A673 (cell line): ENCODE data around the gene SLC9A8. TPM values are rescaled to one million over a fixed set of nuclear protein-coding genes. Genes with fewer than 3 reads are reported as not detected.

ENCODE experiments used
- BruUV-seq: library from RNA; stranded (reverse); fragments of 400-500 nt; replicated peaks from 2 replicates; lab custom pipeline; 2021; lab: Mats Ljungman, UMichigan
- CTCF ChIA-PET: fragments of 300-600 bp; sonication (Branson Sonifier 250); formaldehyde crosslinking; loops from one replicate; lab custom pipeline; 2022; ENCODE audit warnings: antibody characterized with exemption; lab: Charles Lee
- POLR2A ChIA-PET: fragments of 300-600 bp; sonication (Branson Sonifier 250); formaldehyde crosslinking; loops from one replicate; lab custom pipeline; 2022; ENCODE audit warnings: antibody characterized with exemption; ENCODE audit not compliant: low non-redundant PET; lab: Charles Lee
- DNase-seq: peaks from one replicate; pipeline ENCODE4 v3.0.0-alpha.2; 2015; ENCODE audit warnings: low spot score
- H3K27ac ChIP-seq: fragments of 200-600 bp; sonication (generic); 2 replicates; pipeline ENCODE4 v1.5.1; 2016; ENCODE audit warnings: mixed run types, low read depth, mild to moderate bottlenecking, mixed read lengths, antibody characterized with exemption, low read length; ENCODE audit not compliant: poor library complexity, severe bottlenecking
- H3K27me3 ChIP-seq: fragments of 200-600 bp; sonication (generic); replicated peaks from 2 replicates; pipeline ENCODE4 v1.6.1; 2017; ENCODE audit warnings: mixed run types, low read depth, mild to moderate bottlenecking, mixed read lengths, antibody characterized with exemption, low read length; ENCODE audit not compliant: insufficient read depth, poor library complexity
- H3K36me3 ChIP-seq: fragments of 200-600 bp; sonication (generic); 2 replicates; pipeline ENCODE4 v1.6.1; 2016; ENCODE audit warnings: mixed run types, mild to moderate bottlenecking, mixed read lengths, antibody characterized with exemption, low read length; ENCODE audit not compliant: insufficient read depth, poor library complexity, severe bottlenecking
- H3K4me1 ChIP-seq: fragments of 200-600 bp; sonication (generic); 2 replicates; pipeline ENCODE4 v1.6.1; 2017; ENCODE audit warnings: mixed run types, mild to moderate bottlenecking, mixed read lengths, antibody characterized with exemption, low read length; ENCODE audit not compliant: insufficient read depth, poor library complexity, severe bottlenecking
- H3K4me3 ChIP-seq: fragments of 200-600 bp; sonication (generic); 2 replicates; pipeline ENCODE4 v1.5.1; 2016; ENCODE audit warnings: low read depth, mixed run types, mild to moderate bottlenecking, mixed read lengths, low read length; ENCODE audit not compliant: poor library complexity, severe bottlenecking
- H3K9me3 ChIP-seq: fragments of 200-600 bp; sonication (generic); 2 replicates; pipeline ENCODE4 v1.6.1; 2016; ENCODE audit warnings: mixed run types, low read depth, mild to moderate bottlenecking, mixed read lengths, antibody characterized with exemption, low read length; ENCODE audit not compliant: poor library complexity, severe bottlenecking
- EZH2 ChIP-seq: fragments of 200-600 bp; sonication (generic); IDR thresholded peaks from 2 replicates; pipeline ENCODE4 v1.6.1; 2017; ENCODE audit warnings: borderline replicate concordance, low read depth, mild to moderate bottlenecking, mixed read lengths, antibody characterized with exemption, low read length; ENCODE audit not compliant: poor library complexity, severe bottlenecking
- intact Hi-C: fragments of 100-400 bp; cut with micrococcal nuclease; formaldehyde crosslinking; loops from one replicate; pipeline ENCODE4 v1.10.0; 2022; ENCODE audit not compliant: unreplicated experiment
- total RNA-seq: library from RNA; stranded (reverse); gene quantifications from 2 replicates; pipeline ENCODE4 v1.2.3, GENCODE V29; 2021
- TF ChIP-seq, protein P1 (sequence below): fragments of 300-800, 200-600 bp; sonication (generic); conservative IDR thresholded peaks from 2 replicates; pipeline ENCODE4 v1.5.1; 2017; ENCODE audit warnings: low read depth, mild to moderate bottlenecking, antibody characterized with exemption, low read length, moderate library complexity, mixed read lengths

The SLC9A8 gene
- total RNA-seq, 1 experiment from 2014 or later = 9.8 TPM

DNA sequence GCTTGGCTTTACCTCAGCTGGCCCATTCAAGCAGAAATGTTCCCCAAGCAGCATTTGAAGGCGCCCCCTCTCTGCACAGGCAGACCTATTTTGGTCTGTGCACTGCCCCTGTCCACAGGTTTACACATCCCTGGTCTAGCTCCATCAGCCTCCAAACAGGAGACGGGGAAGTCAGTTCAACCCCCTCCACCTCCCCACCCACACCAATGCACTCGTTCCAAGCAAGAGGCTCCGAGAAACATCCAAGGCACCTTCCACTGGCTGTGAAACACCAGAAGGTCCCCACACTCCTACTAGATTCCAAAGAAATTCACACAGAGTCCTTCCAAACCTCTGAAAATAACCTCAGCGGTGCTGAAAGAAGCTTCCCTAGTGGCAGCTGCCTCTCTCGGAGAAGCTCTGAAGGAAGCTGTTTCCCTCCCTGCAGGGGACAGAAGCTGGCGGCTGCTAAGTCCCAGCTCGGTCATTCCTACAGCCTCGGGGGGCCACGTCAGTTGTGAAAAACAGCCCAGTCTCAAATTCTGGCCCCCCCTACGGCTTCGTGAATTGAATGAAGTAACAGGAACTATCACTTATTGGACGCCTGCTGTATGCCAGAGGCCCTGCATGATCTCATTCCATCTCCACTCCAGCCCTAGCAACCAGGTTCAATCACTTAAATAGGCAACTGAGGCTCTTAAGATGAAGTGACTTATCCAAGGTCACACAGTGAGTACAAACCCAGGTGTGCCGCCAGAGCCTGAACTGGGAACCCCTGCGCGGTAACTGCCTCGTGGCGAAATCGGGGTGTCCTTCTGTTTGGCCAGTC lies 101.9 kb downstream of the SLC9A8 start:
- H3K27ac ChIP-seq = peak overlapping the region; percentile 100
- TSS peak; percentile 32 for BruUV-seq
- POLR2A ChIA-PET = no interaction called here

GRCh38 chr20:49915118-49915379 lies 102.4 kb downstream of the SLC9A8 start:
- Histone ChIP-seq H3K36me3 (no peaks in the 10 kb centered on the region), H3K4me3 (peak overlapping the region; percentile 90), H3K27me3 (no peaks in the 10 kb centered on the region), H3K4me1 (peaks cover 8% of the 10 kb centered on the region), H3K9me3 (no peaks in the 10 kb centered on the region), H3K27ac (peak overlapping the region; percentile 100)
- TF ChIP-seq, protein P1, sequence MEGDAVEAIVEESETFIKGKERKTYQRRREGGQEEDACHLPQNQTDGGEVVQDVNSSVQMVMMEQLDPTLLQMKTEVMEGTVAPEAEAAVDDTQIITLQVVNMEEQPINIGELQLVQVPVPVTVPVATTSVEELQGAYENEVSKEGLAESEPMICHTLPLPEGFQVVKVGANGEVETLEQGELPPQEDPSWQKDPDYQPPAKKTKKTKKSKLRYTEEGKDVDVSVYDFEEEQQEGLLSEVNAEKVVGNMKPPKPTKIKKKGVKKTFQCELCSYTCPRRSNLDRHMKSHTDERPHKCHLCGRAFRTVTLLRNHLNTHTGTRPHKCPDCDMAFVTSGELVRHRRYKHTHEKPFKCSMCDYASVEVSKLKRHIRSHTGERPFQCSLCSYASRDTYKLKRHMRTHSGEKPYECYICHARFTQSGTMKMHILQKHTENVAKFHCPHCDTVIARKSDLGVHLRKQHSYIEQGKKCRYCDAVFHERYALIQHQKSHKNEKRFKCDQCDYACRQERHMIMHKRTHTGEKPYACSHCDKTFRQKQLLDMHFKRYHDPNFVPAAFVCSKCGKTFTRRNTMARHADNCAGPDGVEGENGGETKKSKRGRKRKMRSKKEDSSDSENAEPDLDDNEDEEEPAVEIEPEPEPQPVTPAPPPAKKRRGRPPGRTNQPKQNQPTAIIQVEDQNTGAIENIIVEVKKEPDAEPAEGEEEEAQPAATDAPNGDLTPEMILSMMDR = peak; percentile 22; the same call in 1 of the 2 replicates
- no peak for TF ChIP-seq EZH2
- ChIA-PET POLR2A (no interaction called here), CTCF (interaction anchor here (0.6 kb wide), 1 partner anchor 696 kb away, joined by 3 read pairs; the partner anchor contains the start of gene DDX27)
- intact Hi-C loops = no loop called here
- no peak for DNase-seq
- no TSS peak for BruUV-seq

More for the DNA sequence above, 101.9 kb downstream of the SLC9A8 start:
- DNase-seq = no peak
- Histone ChIP-seq H3K36me3 (no peaks in the 10 kb centered on the region), H3K4me3 (peak overlapping the region; percentile 90), H3K9me3 (no peaks in the 10 kb centered on the region), H3K4me1 (peaks cover 8% of the 10 kb centered on the region), H3K27me3 (no peaks in the 10 kb centered on the region)
- CTCF ChIA-PET = no interaction called here
- TF ChIP-seq, protein P1 = no peak
- no peak for TF ChIP-seq EZH2
- intact Hi-C loops = no loop called here

DNA sequence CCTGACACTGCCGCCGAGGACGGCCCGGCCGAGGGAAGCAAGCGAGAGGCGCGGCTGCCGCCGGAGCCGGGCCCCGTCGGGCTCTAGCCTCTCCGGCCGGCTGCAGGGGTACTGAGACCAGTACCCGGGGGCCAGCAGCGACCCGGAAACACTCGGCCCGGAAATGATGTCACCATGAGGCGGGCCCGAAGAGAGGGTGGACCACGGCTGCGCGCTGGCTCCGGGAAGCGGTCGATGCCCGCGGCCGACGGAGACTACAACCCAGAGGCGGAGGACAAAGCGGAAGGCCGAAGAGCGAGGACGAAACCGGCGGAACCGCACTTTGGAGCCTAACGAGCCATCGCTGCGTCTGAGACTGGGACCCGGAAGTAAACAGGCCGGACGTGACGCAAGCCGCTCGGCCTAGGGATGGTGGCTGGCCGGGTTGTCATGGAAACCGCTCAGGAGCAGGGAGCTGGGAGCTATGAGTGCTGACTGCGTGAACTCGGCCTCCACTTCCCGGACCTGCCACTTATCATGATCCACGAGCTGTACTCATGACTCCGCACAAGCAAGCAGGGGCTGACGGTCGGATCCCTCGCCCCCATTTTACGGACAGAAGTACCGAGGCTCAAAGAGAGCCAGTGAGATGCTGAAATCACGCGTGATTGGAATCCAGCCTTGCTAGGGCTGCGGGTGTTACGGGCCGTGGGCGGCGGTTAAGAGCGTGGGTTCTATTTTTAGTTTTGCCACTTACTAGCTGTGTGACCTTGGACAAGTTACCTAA lies 102.9 kb downstream of the SLC9A8 start, which contains the start of gene SPATA2:
Gene SPATA2, minus strand, starts transcription at position 150 of the 766 bp plus-strand sequence. CDS start 7,039 bp downstream, outside the sequence.
- Histone ChIP-seq H3K36me3 (no peaks in the 10 kb centered on the region), H3K27ac (peak within 1 kb of the TSS; percentile 100), H3K4me1 (peaks cover 8% of the 10 kb centered on the region), H3K9me3 (no peaks in the 10 kb centered on the region), H3K4me3 (peak within 1 kb of the TSS; percentile 90), H3K27me3 (no peaks in the 10 kb centered on the region)
- ChIA-PET CTCF (interaction anchor here (0.5 to 1.6 kb wide), 8 partner anchors 27 to 696 kb away, joined by 3 to 10 read pairs (median 4); partner anchors contain the start of gene DDX27), POLR2A (interaction anchor here (0.6 to 0.9 kb wide), 2 partner anchors 9 to 68 kb away, joined by 3 to 4 read pairs; no protein-coding TSS in a partner anchor)
- peak; percentile 97 for DNase-seq
- BruUV-seq = no TSS peak
- TF ChIP-seq EZH2 = no peak
- TF ChIP-seq, protein P1 = no peak
- intact Hi-C loops = no loop called here
